OCI-LY3 (cell line): ENCODE data around the gene SEC14L1.

Source experiments
- H2AFZ ChIP-seq: fragments of 200-600, 300-600 bp; shearing (Covaris generic); 2 replicates; pipeline ENCODE4 v1.6.0; 2014; ENCODE audit warnings: antibody characterized with exemption, low read depth, low read length
- H3K27ac ChIP-seq: fragments of 200-600, 300-600 bp; sonication (generic); 2 replicates; pipeline ENCODE4 v1.5.1; 2014; ENCODE audit warnings: mild to moderate bottlenecking, low read length, moderate library complexity, mixed read lengths
- H3K27me3 ChIP-seq: fragments of 200-600, 300-600 bp; sonication (generic); 2 replicates; pipeline ENCODE4 v1.6.1; 2014; ENCODE audit warnings: low read depth, low read length, mixed read lengths
- H3K36me3 ChIP-seq: fragments of 200-600, 300-600 bp; sonication (generic); replicated peaks from 2 replicates; pipeline ENCODE3; 2014; ENCODE audit warnings: low read depth, low read length, mixed read lengths
- H3K4me1 ChIP-seq: fragments of 300-600, 200-600 bp; sonication (generic); 2 replicates; pipeline ENCODE4 v1.6.1; 2014; ENCODE audit warnings: low read length, mixed read lengths
- H3K4me2 ChIP-seq: fragments of 200-600, 300-600 bp; sonication (generic); 2 replicates; pipeline ENCODE4 v1.6.1; 2014; ENCODE audit warnings: low read length, mixed read lengths
- H3K4me3 ChIP-seq: fragments of 300-600, 200-600 bp; sonication (generic); 2 replicates; pipeline ENCODE4 v1.5.1; 2014; ENCODE audit warnings: antibody characterized with exemption, mild to moderate bottlenecking, low read length, moderate library complexity
- H3K79me2 ChIP-seq: fragments of 300-600, 200-600 bp; shearing (Covaris generic); 2 replicates; pipeline ENCODE4 v1.6.1; 2014; ENCODE audit warnings: mild to moderate bottlenecking, low read length, mixed read lengths
- H3K9ac ChIP-seq: fragments of 300-600, 200-600 bp; shearing (Covaris generic); 2 replicates; pipeline ENCODE4 v1.6.0; 2014; ENCODE audit warnings: mild to moderate bottlenecking, low read length, moderate library complexity
- H3K9me3 ChIP-seq: fragments of 200-600, 300-600 bp; shearing (Covaris generic); 2 replicates; pipeline ENCODE4 v1.6.1; 2014; ENCODE audit warnings: low read length, mixed read lengths; ENCODE audit not compliant: insufficient read depth
- H4K20me1 ChIP-seq: fragments of 200-600, 300-600 bp; sonication (generic); 2 replicates; pipeline ENCODE4 v1.6.1; 2016; ENCODE audit warnings: low read length, mixed read lengths; ENCODE audit not compliant: insufficient read depth
- CTCF ChIP-seq: fragments of 200-600, 300-600 bp; sonication (generic); IDR thresholded peaks from 2 replicates; pipeline ENCODE4 v1.5.1; 2014; ENCODE audit warnings: antibody characterized with exemption, low read length, low read depth
- EZH2phosphoT487 ChIP-seq: fragments of 200-600 bp; shearing (Covaris generic); IDR thresholded peaks from 2 replicates; pipeline ENCODE4 v1.6.1; 2018; ENCODE audit warnings: antibody characterized with exemption, mixed run types, low read depth

SEC14L1 gene

GRCh38 chr17:77128896-77129567 lies 11.7 kb upstream of the SEC14L1 start:
- 0 out of 2 replicates have a peak, but pooled peaks cover 5% of the 10 kb centered on the region for H3K27me3 ChIP-seq
- H3K4me3 ChIP-seq, result no peak overlapping the region
- no peak overlapping the region for H3K9ac ChIP-seq
- no peaks in the 10 kb centered on the region for H3K79me2 ChIP-seq
- TF ChIP-seq CTCF (no peak), EZH2phosphoT487 (no peak)
- no peak overlapping the region for H3K4me2 ChIP-seq
- H4K20me1 ChIP-seq, result no peaks in the 10 kb centered on the region
- no peaks in the 10 kb centered on the region for H3K4me1 ChIP-seq
- H3K36me3 ChIP-seq, result no peaks in the 10 kb centered on the region
- H3K27ac ChIP-seq, result no peak overlapping the region
- H2AFZ ChIP-seq, result no peak overlapping the region
- H3K9me3 ChIP-seq, result no peaks in the 10 kb centered on the region

- TF ChIP-seq EZH2phosphoT487 (no peak), CTCF (no peak)
- Histone ChIP-seq H3K4me2 (no peak overlapping the region), H3K36me3 (no peaks in the 10 kb centered on the region), H3K27ac (no peak overlapping the region), H3K9me3 (no peaks in the 10 kb centered on the region), H3K9ac (no peak overlapping the region), H3K4me1 (no peaks in the 10 kb centered on the region), H4K20me1 (no peaks in the 10 kb centered on the region), H2AFZ (no peak overlapping the region), H3K4me3 (no peak overlapping the region), H3K27me3 (peaks cover 5% of the 10 kb centered on the region; the same call in 1 of the 2 replicates), H3K79me2 (no peaks in the 10 kb centered on the region)
These were observed 11.0 kb upstream of the SEC14L1 start for GRCh38 chr17:77129568-77130301.

DNA sequence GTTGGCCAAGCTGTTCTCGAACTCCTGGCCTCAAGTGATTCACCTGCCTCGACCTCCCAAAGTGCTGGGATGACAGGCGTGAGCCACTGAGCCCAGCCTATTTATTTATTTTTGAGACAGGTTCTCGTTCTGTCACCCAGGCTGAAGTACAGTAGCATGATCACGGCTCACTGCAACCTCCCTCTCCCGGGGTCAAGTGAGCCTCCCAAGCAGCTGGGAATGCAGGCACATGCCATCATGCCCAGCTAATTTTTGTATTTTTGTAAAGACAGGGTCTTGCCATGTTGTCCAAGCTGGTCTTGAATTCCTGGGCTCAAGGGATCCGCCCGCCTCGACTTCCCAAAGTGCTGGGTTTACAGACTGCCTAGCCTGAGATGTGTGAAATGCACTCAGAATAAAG lies 10.2 kb upstream of the SEC14L1 start:
- no peaks in the 10 kb centered on the region for H3K4me1 ChIP-seq
- no peak overlapping the region for H3K4me2 ChIP-seq
- no peaks in the 10 kb centered on the region for H3K79me2 ChIP-seq
- H4K20me1 ChIP-seq, result no peaks in the 10 kb centered on the region
- H3K4me3 ChIP-seq, result no peak overlapping the region
- no peak overlapping the region for H3K9ac ChIP-seq
- H3K27me3 ChIP-seq, result peaks cover 13% of the 10 kb centered on the region
- no peak overlapping the region for H3K27ac ChIP-seq
- H2AFZ ChIP-seq, result no peak overlapping the region
- no peaks in the 10 kb centered on the region for H3K36me3 ChIP-seq
- TF ChIP-seq EZH2phosphoT487 (no peak), CTCF (no peak)
- no peaks in the 10 kb centered on the region for H3K9me3 ChIP-seq

DNA sequence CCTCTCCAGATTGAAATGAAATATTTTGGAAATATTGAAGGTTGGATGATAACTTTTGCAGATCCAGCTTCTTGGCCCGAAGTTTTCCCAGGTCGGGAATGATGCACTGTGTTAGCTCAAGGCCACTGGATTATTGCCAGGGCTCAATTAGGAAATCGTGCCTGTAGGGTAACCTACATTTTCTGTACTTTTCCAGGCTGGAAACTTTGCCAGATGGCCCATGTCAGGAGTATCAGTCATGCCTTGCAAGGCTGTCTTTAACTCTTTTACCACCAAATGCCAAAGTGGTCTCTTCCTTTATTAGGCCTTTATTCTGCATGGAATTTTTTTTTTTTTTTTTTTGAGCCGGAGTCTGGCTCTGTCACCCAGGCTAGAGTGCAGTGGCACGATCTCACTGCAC lies 8.9 kb upstream of the SEC14L1 start:
- no peak overlapping the region for H3K27ac ChIP-seq
- no peak overlapping the region for H3K9ac ChIP-seq
- H3K4me2 ChIP-seq, result no peak overlapping the region
- H3K9me3 ChIP-seq, result no peaks in the 10 kb centered on the region
- no peak overlapping the region for H3K4me3 ChIP-seq
- no peaks in the 10 kb centered on the region for H3K79me2 ChIP-seq
- TF ChIP-seq EZH2phosphoT487, result no peak
- no peak for TF ChIP-seq CTCF
- H3K36me3 ChIP-seq, result no peaks in the 10 kb centered on the region
- no peak overlapping the region for H2AFZ ChIP-seq
- no peaks in the 10 kb centered on the region for H4K20me1 ChIP-seq
- peaks cover 19% of the 10 kb centered on the region for H3K27me3 ChIP-seq
- H3K4me1 ChIP-seq, result no peaks in the 10 kb centered on the region
